ENCODE results near the gene SPOCK3. TPM values are rescaled to one million over a fixed set of nuclear protein-coding genes. Genes with fewer than 3 reads are reported as not detected.

The SPOCK3 gene
- total and polyA plus RNA-seq, 7 donors, result 0.39 to 3.9 (median 1.4) TPM; not detected in 2

DNA sequence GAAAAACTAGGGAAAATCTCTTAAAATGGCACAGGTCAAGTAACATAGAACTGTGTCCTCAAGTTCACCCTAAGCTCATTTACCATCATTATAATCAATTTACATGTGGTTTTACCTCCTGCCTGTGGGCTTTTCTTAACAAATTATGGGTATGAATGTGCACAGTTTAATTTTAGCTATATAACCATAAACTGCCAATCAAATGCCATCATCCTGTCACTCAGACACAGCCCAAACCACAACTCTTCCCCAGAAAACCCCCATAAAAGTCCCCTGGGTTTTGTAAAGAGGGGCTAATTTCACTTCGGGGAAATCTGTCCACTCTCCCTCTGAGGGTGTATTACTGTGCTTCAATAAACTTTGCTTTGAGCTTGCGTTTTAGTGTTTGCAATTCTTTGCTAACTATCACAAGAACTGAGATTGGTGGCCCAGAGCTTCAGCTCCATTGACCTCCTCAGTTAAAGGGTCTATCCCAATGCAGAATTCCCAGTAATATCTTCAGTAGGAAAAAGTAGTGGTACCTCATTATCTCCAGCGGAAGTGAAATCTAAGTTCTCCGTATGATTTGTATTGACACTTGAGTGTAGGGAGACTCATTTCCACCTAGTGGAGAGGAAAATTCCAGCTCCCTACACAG is 394.6 kb downstream of the SPOCK3 start:
- no peaks in the 10 kb centered on the region for H3K4me1 ChIP-seq
- no peak for DNase-seq
- TF ChIP-seq POLR2AphosphoS5 (IDR thresholded peaks at IDR 0.05) (no peak), EP300 (IDR thresholded peaks at IDR 0.05) (no peak), POLR2A (IDR thresholded peaks at IDR 0.05) (no peak), CTCF (IDR thresholded peaks at IDR 0.05) (no peak)
- no peak overlapping the region for H3K27ac ChIP-seq
- WGBS, 2 donors, result 80 to 95% methylated on average over 4 of the region's 4 CpGs
- no peaks in the 10 kb centered on the region for H3K27me3 ChIP-seq
- no peaks in the 10 kb centered on the region for H3K36me3 ChIP-seq
- no peak overlapping the region for H3K4me3 ChIP-seq
- intact Hi-C loops (cut with DNase I), result no loop called here
- peaks cover 0 to 6% (median 0%) of the 10 kb centered on the region in 4 donors for H3K9me3 ChIP-seq

DNA sequence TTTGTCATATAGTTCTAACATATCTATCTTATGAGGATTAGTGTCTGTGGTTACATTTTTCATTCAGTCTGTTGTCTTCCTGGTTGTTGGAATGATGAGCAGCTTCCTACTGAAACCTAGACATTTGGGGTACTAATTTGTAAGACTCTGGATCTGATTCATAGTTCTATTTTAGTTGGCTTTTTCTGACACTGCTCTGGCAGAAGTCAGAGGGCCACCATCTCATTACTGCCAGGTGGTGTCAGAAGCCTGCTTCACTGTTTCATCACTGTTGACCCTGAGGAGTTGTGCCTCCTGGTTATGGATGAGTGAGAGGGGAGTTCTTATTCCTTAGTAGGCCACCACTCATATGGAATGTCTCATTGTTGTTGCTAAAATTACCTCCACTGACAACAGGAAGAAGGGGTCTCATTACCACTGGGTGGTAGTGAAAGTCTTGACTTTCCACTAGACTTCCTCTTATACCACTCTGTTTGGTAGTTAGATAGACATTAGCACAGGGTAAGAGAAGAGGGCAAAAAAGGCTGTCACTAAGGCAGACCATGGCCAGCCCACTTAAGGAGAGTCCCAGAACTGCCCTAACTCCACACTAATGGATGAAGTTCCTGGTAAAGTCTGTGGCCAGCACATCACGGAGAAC is 395.2 kb downstream of the SPOCK3 start:
- peaks cover 0 to 6% (median 0%) of the 10 kb centered on the region in 4 donors for H3K9me3 ChIP-seq
- intact Hi-C loops (cut with DNase I), result no loop called here
- H3K36me3 ChIP-seq, result no peaks in the 10 kb centered on the region

GRCh38 chr4:166836865-166837264 is 397.4 kb downstream of the SPOCK3 start:
- Histone ChIP-seq H3K27ac (no peak overlapping the region), H3K4me1 (no peaks in the 10 kb centered on the region), H3K4me3 (no peak overlapping the region), H3K9me3 (peaks cover 0 to 3% (median 0%) of the 10 kb centered on the region in 4 donors), H3K36me3 (no peaks in the 10 kb centered on the region), H3K27me3 (no peaks in the 10 kb centered on the region)
- TF ChIP-seq EP300 (IDR thresholded peaks at IDR 0.05), result no peak
- no peak for TF ChIP-seq POLR2AphosphoS5 (IDR thresholded peaks at IDR 0.05)
- no peak for TF ChIP-seq POLR2A (IDR thresholded peaks at IDR 0.05)
- no peak for TF ChIP-seq CTCF (IDR thresholded peaks at IDR 0.05)
- intact Hi-C loops (cut with DNase I), result no loop called here
- 21 to 77% methylated on average over 1 of the region's 1 CpG for WGBS, 2 donors
- DNase-seq, result no peak

More for the DNA sequence above, 395.2 kb downstream of the SPOCK3 start:
- Histone ChIP-seq H3K4me3 (no peak overlapping the region), H3K4me1 (no peaks in the 10 kb centered on the region), H3K27me3 (no peaks in the 10 kb centered on the region), H3K27ac (no peak overlapping the region)
- WGBS, 2 donors, result 90 to 96% methylated on average over 1 of the region's 1 CpG
- DNase-seq, result no peak
- no peak for TF ChIP-seq POLR2A (IDR thresholded peaks at IDR 0.05)
- no peak for TF ChIP-seq CTCF (IDR thresholded peaks at IDR 0.05)

DNA sequence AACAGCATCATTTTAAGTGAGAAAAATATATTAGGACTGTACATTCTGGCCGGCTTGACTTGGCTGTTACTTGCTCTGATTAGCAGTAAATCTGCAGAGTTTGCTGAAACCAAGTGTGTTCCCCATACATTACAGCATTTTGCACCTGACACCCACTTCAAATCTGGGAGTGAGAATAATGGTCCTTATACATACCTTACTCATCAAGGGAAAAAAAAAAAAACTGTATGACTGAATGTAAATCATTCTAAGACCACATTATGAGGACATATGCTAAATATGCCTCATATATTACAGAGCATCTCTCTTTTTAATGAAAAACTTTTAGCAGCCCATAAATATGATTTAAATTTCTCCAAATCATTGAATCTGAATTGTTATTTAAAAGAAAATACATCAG is 406.7 kb downstream of the SPOCK3 start:
- Histone ChIP-seq H3K4me1 (no peaks in the 10 kb centered on the region), H3K4me3 (no peak overlapping the region), H3K9me3 (no peaks in the 10 kb centered on the region), H3K27me3 (no peaks in the 10 kb centered on the region), H3K36me3 (no peaks in the 10 kb centered on the region), H3K27ac (no peak overlapping the region)
- TF ChIP-seq POLR2AphosphoS5 (IDR thresholded peaks at IDR 0.05) (no peak), CTCF (IDR thresholded peaks at IDR 0.05) (no peak), POLR2A (IDR thresholded peaks at IDR 0.05) (no peak), EP300 (IDR thresholded peaks at IDR 0.05) (no peak)
- 16 to 67% methylated on average over 1 of the region's 1 CpG for WGBS, 2 donors
- intact Hi-C loops (cut with DNase I), result no loop called here
- no peak for DNase-seq

Measured in sigmoid colon (tissue), 7 donors.